LoVo (cell line): Measurements from ENCODE around the gene NGB.

Source experiments
- DNase-seq: peaks from one replicate; pipeline ENCODE4 v3.0.0-alpha.2; 2016; ENCODE audit warnings: low spot score

The NGB gene

DNA sequence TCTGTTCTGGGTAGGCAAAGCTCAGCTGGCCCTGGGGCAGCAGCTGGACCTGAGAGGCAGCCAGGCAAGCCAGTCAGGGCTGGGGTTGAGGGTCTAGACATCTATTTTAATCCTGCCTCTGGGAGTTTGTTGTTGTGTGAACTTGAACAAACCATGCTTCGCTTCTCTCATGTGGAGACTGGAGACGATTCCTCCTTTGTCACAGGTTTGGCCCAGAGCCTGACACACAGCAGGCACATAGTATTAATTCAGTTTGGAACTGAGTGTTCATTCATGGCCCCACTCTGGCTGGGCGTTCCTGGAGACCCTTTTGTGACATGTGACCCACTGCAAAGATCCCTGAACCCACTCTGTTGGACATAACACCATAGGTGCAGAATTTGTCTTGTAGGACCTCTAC lies 39.3 kb downstream of the NGB start:
- DNase-seq: no peak

GRCh38 chr14:77230914-77231313 lies 40.1 kb downstream of the NGB start:
- DNase-seq: no peak

- DNase-seq: no peak
Measured at GRCh38 chr14:77228056-77228455, 43.0 kb downstream of the NGB start.

DNA sequence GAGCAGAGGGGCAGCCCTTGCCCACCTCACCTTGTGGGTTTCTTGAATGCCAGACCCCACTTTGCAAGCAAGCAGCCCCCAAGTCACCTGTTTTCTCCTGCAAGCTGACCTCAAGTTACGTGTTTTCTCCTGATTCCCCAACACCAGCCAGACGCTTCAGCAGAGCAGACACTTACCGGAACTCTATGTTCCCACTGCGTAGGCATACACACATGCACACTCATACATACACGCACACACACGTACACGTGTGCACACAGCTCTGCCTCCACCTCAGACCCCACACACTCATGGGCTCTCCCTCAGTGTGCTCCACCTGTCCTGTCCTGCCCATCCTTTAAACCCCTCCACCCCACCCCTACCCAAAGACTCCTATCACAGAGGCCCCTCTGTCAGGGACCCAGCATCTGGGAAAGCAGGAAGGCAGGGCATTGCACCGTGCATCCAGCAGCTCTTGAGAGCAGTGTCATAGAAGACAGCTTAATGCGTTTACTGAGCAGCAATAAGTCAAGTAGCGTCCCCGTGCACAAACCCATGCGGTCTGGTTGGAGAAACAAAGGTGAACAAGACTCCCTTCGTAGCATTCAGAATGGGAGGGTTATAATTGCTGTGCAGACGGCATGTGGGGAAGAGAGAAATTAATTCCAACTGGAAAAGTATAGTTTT lies 45.0 kb downstream of the NGB start:
- no peak for DNase-seq

DNA sequence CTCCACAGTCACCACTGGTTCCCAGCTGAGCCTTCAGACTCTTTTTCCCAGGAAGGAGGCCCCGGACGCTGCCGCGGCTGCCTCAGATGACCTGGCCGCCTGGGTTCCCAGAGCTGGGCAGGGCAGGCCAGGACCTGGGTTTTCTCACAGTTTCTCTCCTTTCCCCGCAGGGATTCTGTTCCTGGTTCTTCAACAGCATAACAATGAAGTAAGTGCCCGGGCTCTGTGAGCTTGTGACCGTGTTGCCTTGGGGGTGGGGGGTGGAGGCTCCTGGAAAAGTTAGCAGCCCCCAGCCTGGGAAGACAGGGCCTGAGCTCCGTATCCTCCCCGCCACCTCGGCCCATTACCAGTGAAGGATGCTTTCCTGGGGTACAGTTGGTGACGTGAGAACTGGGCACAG lies 45.8 kb downstream of the NGB start:
- DNase-seq: no peak

- no peak for DNase-seq
Measured at GRCh38 chr14:77224212-77224611, 46.8 kb downstream of the NGB start.

GRCh38 chr14:77222546-77223225 lies 48.3 kb downstream of the NGB start:
- DNase-seq: no peak

GRCh38 chr14:77221241-77221871 lies 49.6 kb downstream of the NGB start:
- no peak for DNase-seq

DNA sequence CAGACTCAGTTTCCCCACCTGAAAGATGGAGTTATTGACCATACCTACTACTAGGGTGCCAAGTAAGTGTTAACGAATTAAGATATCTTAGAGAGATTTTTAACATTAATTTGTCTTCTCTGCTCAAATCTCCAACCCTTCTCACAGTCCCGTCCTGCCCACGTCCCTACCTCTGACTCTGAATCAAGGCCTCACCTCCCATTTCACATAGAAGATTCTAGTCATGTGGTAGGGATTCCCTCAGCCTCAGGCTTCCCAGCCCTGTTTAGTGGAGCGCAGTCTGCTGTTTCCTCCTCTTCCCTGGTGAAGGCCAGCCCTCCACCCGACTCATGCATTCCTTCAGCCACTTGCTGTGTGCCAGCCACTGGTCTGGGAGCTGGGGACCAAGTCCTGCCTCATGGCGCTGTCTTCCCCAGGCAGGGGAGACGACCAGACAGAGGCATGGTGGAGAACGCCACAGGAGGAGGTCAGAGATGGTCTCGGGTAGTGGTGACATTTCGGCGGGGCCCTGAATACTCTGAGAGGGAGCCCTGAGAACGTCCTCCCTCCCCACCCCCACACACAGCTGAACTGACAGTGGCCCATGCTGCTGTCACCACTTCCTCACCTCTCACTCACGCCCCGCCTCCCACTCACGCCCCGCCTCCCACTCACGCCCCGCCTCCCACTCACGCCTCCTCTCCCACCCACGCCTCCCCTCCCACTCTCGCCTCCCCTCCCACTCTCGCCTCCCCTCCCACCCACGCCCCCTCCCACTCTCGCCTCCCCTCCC lies 50.6 kb downstream of the NGB start:
- no peak for DNase-seq

DNA sequence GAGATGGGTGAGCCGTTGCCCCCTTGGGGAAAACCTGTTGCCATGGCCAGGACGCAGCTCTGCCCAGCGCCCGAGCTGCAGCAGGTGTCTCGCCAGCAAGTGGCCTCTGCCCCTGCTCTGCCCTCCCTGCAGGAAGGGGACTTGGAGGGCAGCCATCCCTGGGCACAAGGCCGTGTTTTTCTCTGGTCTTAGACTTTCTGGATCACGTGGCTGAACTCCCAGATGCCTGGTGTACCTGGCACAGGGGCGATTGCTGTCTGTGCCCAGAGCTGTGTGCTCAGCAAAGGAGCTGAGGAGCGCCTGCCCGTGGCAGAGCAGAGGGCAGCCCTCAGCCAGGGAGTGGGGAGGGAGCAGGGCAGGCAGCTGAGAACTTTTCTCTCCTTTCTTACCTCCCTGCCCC lies 51.4 kb downstream of the NGB start:
- no peak for DNase-seq

GRCh38 chr14:77217551-77217950 lies 53.5 kb downstream of the NGB start:
- DNase-seq: no peak
